AG09319 (cell line): ENCODE results near the gene TBC1D8.

Experiments
- DNase-seq: peaks from one replicate; pipeline ENCODE4 v3.0.0-alpha.2; 2010; ENCODE audit warnings: low read depth; ENCODE audit errors: extremely low read depth
- TF ChIP-seq, protein P1 (sequence below): IDR thresholded peaks from 2 replicates; pipeline ENCODE4 v1.5.1; 2011; ENCODE audit warnings: low read depth, mild to moderate bottlenecking, inconsistent platforms, low read length, moderate library complexity

Gene TBC1D8

DNA sequence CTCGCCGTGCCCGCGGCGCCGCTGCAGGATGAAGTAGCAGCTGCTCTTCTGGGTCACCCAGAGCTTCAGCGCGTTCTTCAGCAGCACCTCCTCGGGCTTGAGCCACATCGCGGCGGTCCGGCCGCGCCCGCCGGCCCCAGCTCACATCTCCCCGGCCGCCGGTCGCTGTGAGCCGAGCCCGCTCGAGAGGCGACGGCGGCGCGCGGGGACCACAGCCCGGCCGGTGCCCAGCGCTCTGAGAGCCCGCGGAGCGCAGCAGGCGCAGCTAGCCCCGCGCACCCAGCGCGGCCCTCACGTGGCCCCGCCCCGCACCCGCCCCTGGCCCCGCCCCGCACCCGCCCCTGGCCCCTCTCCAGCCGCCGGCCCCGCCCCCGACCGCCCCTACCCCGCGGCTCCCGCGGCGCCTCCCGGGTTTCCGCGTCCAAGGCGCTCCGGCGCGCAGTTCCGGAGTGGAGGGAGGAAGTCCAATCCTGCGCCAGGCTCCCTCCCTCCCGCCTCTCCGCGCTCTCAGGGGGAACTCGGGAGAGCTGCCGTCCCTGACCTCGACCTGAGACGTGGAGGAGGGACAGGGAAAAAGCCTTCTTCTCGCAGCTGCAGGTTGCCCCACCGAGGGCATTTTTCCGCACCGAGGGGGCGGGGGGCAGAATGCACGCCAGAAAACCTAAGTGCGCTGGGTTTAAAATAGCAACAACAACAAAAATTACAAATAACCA, at the start of gene TBC1D8:
Gene TBC1D8 (minus strand): TSS at position 237 of the 713 bp plus-strand sequence. CDS start 129 bp downstream, at position 108.
- DNase-seq: no peak
- TF ChIP-seq, protein P1, sequence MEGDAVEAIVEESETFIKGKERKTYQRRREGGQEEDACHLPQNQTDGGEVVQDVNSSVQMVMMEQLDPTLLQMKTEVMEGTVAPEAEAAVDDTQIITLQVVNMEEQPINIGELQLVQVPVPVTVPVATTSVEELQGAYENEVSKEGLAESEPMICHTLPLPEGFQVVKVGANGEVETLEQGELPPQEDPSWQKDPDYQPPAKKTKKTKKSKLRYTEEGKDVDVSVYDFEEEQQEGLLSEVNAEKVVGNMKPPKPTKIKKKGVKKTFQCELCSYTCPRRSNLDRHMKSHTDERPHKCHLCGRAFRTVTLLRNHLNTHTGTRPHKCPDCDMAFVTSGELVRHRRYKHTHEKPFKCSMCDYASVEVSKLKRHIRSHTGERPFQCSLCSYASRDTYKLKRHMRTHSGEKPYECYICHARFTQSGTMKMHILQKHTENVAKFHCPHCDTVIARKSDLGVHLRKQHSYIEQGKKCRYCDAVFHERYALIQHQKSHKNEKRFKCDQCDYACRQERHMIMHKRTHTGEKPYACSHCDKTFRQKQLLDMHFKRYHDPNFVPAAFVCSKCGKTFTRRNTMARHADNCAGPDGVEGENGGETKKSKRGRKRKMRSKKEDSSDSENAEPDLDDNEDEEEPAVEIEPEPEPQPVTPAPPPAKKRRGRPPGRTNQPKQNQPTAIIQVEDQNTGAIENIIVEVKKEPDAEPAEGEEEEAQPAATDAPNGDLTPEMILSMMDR: no peak

DNA sequence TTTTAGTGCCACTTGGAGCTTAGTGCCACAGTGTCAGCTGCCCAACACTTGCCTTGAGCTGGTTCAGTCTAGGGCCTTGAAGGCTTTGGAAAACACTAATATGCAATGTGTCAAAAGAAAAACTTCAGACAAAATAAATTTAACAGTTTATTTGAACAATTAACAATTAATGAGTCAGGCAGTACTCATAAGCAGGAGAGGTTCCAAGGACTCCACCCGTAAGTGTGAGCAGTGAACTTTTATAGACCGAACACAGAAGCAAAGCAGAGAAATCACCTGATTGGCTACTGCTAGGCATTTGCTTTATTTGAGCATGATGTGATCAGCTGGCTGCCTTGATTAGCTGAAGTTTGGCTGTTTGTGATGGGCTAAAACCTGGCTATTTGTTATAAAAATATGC, 49.5 kb upstream of the TBC1D8 start:
- no peak for DNase-seq
- TF ChIP-seq, protein P1: no peak

DNA sequence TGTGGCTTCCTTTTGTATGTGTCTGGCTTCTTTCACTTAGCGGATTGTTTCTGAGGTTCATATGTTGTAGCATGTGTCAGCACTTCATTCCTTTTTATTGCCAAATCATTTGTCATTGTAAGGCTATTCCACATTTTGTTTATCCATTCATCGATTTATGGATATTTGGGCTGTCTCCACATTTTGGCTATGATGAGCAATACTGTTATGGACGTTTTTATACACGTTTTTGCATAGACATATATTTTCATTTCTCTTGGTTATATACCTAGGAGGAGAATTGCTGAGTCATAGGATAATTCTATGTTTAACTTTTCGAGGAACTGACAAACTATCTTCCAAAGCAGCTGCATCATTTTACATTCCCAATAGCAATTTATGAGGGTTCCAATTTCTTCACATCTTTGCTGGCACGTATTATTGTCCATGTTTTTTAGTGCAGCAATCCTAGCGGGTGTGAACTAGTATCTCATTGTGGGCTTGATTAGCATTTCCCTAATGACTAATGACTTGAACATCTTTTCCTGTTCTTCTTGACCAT, 48.1 kb upstream of the TBC1D8 start:
- no peak for DNase-seq

DNA sequence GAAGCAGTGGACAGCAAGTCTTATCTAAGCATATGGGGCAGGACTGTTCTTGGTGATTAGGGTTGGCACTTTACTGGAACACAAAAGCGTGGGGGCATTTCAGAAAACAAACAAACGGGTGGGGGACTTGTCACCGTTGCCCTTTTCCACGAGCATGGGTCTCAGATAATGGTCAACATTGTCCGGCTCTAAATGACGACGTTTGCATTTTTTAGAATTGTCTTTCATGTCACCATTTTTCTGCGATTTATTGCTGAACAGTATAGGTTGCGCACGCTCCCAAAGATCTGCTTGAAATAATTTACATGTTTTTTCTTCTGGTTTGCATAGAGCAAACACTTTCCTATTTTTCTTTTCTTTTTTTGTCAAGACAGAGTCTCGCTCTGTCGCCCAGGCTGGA, 46.6 kb upstream of the TBC1D8 start:
- TF ChIP-seq, protein P1: no peak
- DNase-seq: no peak

More for the DNA sequence above, 48.1 kb upstream of the TBC1D8 start:
- TF ChIP-seq, protein P1: no peak

DNA sequence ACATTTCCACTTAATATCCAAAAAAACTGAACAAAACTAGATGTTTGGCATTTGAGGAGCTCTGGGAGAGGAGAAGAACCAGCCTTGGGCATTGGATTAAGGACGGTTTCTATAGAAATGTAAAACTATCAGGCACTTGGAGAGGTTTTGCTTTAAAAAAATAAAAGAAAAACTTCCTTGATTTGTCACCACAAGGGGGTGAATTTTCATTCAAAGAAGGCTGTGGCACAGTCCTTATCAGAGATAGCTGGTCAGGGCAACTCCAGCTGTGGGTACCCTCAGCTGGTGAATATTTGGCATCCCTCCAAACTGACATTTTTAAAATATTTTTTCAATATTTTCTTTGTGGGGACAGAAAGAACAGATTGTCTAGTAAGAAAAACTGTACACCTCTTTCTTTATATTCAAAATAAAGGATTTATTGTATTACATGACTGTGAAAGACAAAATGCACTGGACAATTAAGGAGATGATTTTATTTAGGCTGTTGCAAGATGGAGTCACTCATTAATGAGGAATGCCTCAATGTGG, 46.1 kb upstream of the TBC1D8 start:
- DNase-seq: no peak
- TF ChIP-seq, protein P1: no peak

DNA sequence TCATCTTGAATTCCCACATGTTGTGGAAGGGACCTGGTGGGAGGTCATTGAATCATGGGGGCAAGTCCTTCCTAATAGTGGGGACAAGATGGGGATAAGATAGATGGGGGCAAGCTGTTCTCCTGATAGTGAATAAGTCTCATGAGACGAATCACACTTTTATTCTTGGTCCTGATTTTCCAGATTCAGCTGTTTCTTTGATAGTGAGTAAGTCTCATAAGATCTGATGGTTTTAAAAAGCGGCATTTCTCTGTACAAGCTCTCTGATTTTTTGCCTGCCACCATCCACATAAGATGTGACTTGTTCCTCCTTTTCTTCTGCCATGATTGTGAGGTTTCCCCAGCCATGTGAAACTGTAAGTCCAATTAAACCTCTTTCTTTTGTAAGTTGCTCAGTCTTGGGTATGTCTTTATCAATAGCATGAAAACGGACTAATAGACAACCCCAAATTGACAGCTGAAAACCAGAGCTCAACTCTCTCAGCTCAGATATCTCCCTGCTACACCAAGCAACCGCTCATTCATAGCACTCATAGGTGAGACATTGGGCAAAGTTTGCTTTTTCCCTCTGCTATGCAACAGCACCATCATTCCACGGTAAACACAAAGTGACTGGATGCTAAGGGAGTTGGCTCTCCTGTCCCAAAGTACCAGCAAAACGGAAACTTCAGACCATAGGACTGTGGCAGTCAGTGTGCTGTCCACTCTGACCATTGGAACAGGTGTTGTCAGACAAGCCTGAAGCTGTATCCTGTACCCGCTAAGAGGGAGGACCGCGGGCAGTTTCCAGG, 44.9 kb upstream of the TBC1D8 start:
- TF ChIP-seq, protein P1: no peak
- no peak for DNase-seq
